ENCODE measurements around the gene MRPL20. TPM values are rescaled to one million over a fixed set of nuclear protein-coding genes. Genes with fewer than 3 reads are reported as not detected.

Gene MRPL20
- polyA plus RNA-seq, 3 donors = 84.3 to 186 (median 156) TPM

GRCh38 chr1:1407636-1408318 lies 684 bp upstream of the MRPL20 start:
- intact Hi-C loops (cut with micrococcal nuclease) = no loop called here
- Histone ChIP-seq H4K20me1 (ENCODE audit: insufficient read depth, low read length) (peaks cover 11% of the 10 kb centered on the region), H3K27me3 (ENCODE audit: control insufficient read depth in 2 of 2, insufficient read depth in 2 of 2, low read length in 2 of 2) (no peaks in the 10 kb centered on the region), H3K4me1 (ENCODE audit: control insufficient read depth in 1 of 2, insufficient read depth in 2 of 2, low read length in 2 of 2) (peaks cover 17 to 23% of the 10 kb centered on the region in 2 donors), H3K4me3 (replicated peaks in 1 of 3; ENCODE audit: low read depth in 2 of 3, low read length in 3 of 3) (peak overlapping the region; percentile 73 to 99 (median 73)), H2AFZ (ENCODE audit: insufficient read depth, low read depth, low read length, poor library complexity, severe bottlenecking) (peak overlapping the region; percentile 88), H3K79me2 (ENCODE audit: insufficient read depth, low read length) (peaks cover 44% of the 10 kb centered on the region), H3K4me2 (replicated peaks; ENCODE audit: extremely low read depth, low read length, poor library complexity, severe bottlenecking) (peak overlapping the region; percentile 95), H3K9ac (ENCODE audit: insufficient read depth, low read length, poor library complexity, severe bottlenecking) (peak overlapping the region; percentile 96), H3K9me3 (replicated peaks in 1 of 2; ENCODE audit: control insufficient read depth in 1 of 2, insufficient read depth in 1 of 2, low read length in 2 of 2) (peaks cover 10 to 14% of the 10 kb centered on the region in 2 donors), H3K36me3 (replicated peaks in 1 of 2; ENCODE audit: control insufficient read depth in 1 of 2, insufficient read depth in 2 of 2, low read length in 2 of 2) (peaks cover 23 to 30% of the 10 kb centered on the region in 2 donors), H3K27ac (ENCODE audit: low read depth in 1 of 2, low read length in 2 of 2) (peak overlapping the region; percentile 40 to 94)
- Mint-ChIP-seq H3K4me3 (peak overlapping the region; percentile 84), H3K27ac (peak overlapping the region; percentile 35 to 84 (median 80)), H3K27me3 (ENCODE audit: low read depth in 3 of 3) (peaks cover 0 to 2% (median 0%) of the 10 kb centered on the region in 3 donors), H3K4me1 (peaks cover 21% of the 10 kb centered on the region), H3K36me3 (peaks cover 26 to 40% of the 10 kb centered on the region in 2 donors), H3K9me3 (peaks cover 9 to 22% (median 14%) of the 10 kb centered on the region in 7 donors)
- peak in 1 of 3 donors; percentile 16 for DNase-seq
- 8% methylated on average over 34 of the region's 41 CpGs for WGBS (ENCODE audit: insufficient coverage)
- no peak for TF ChIP-seq CTCF (IDR thresholded peaks at IDR 0.05)

GRCh38 chr1:1406101-1406820 lies 832 bp downstream of the MRPL20 start:
- Mint-ChIP-seq H3K36me3 (peaks cover 39 to 52% of the 10 kb centered on the region in 2 donors), H3K4me3 (peak overlapping the region; percentile 84 to 91), H3K27ac (peak overlapping the region; percentile 80 to 95 (median 86)), H3K4me1 (peaks cover 24% of the 10 kb centered on the region), H3K27me3 (ENCODE audit: low read depth in 3 of 3) (no peaks in the 10 kb centered on the region), H3K9me3 (peaks cover 0 to 7% (median under 1%) of the 10 kb centered on the region in 7 donors)
- peaks cover 36 to 45% of the 10 kb centered on the region in 2 donors for H3K36me3 ChIP-seq (replicated peaks in 1 of 2; ENCODE audit: control insufficient read depth in 1 of 2, insufficient read depth in 2 of 2, low read length in 2 of 2)
- H3K27me3 ChIP-seq (ENCODE audit: control insufficient read depth in 2 of 2, insufficient read depth in 2 of 2, low read length in 2 of 2) = no peaks in the 10 kb centered on the region
- intact Hi-C loops (cut with micrococcal nuclease) = loop anchor here in 1 of 2 donors (1.0 kb wide), 1 partner anchor 8 kb away; no protein-coding TSS in a partner anchor
- peaks cover 17 to 23% of the 10 kb centered on the region in 2 donors for H3K4me1 ChIP-seq (ENCODE audit: control insufficient read depth in 1 of 2, insufficient read depth in 2 of 2, low read length in 2 of 2)
- H3K9me3 ChIP-seq (replicated peaks in 1 of 2; ENCODE audit: control insufficient read depth in 1 of 2, insufficient read depth in 1 of 2, low read length in 2 of 2) = peaks cover 0 to 1% of the 10 kb centered on the region in 2 donors
- no peak for DNase-seq
- H4K20me1 ChIP-seq (ENCODE audit: insufficient read depth, low read length) = peaks cover 25% of the 10 kb centered on the region
- H2AFZ ChIP-seq (ENCODE audit: insufficient read depth, low read depth, low read length, poor library complexity, severe bottlenecking) = peak overlapping the region; percentile 88
- H3K4me3 ChIP-seq (replicated peaks in 1 of 3; ENCODE audit: low read depth in 2 of 3, low read length in 3 of 3) = peak overlapping the region; percentile 73 to 99 (median 73)
- peaks cover 59% of the 10 kb centered on the region for H3K79me2 ChIP-seq (ENCODE audit: insufficient read depth, low read length)
- peak overlapping the region; percentile 96 for H3K9ac ChIP-seq (ENCODE audit: insufficient read depth, low read length, poor library complexity, severe bottlenecking)
- H3K4me2 ChIP-seq (replicated peaks; ENCODE audit: extremely low read depth, low read length, poor library complexity, severe bottlenecking) = peak overlapping the region; percentile 95
- 44% methylated on average over 43 of the region's 43 CpGs for WGBS (ENCODE audit: insufficient coverage)
- TF ChIP-seq CTCF (IDR thresholded peaks at IDR 0.05) = no peak
- H3K27ac ChIP-seq (ENCODE audit: low read depth in 1 of 2, low read length in 2 of 2) = peak overlapping the region; percentile 51 to 94

Data from CD14-positive monocyte (primary cell).